ENCODE results near the gene PPP1CA.

GRCh38 chr11:67416416-67417335, 15.0 kb upstream of the PPP1CA start:
- TF ChIP-seq CTCF (IDR thresholded peaks at IDR 0.05) (no peak), POLR2A (IDR thresholded peaks at IDR 0.05) (no peak)
